Upper lobe of left lung (tissue), 6 donors: ENCODE data around the gene TMEM63A. TPM values are rescaled to one million over a fixed set of nuclear protein-coding genes. Genes with fewer than 3 reads are reported as not detected.

ENCODE experiments used
- ATAC-seq, 2 donors: fragments of 200-7000 bp; cut with Tn5 transposase; one replicate each; pipeline ENCODE4 v1.9.1; 2022; ENCODE audit warnings: mild to moderate bottlenecking in 2 of 2, moderate library complexity in 2 of 2; ENCODE audit not compliant: low FRiP score in 2 of 2
- DNase-seq, 2 donors: peaks; one replicate each; pipeline ENCODE4 v3.0.0-alpha.2; 2019 to 2020
- H3K27ac ChIP-seq, 4 donors: fragments of 200-600 bp; sonication (generic); one replicate each; pipeline ENCODE4 v1.5.1; 2016 to 2019
- H3K27me3 ChIP-seq, 4 donors: fragments of 200-600 bp; sonication (generic); one replicate each; pipeline ENCODE4 v1.5.1; 2017 to 2019
- H3K36me3 ChIP-seq, 4 donors: fragments of 200-600 bp; sonication (generic); one replicate each; pipeline ENCODE4 v1.5.1; 2016 to 2019
- H3K4me1 ChIP-seq, 4 donors: fragments of 200-600 bp; sonication (generic); one replicate each; pipeline ENCODE4 v1.5.1; 2018 to 2019
- H3K4me3 ChIP-seq, 4 donors: fragments of 200-600 bp; sonication (generic); one replicate each; pipeline ENCODE4 v1.5.1; 2017 to 2019; ENCODE audit warnings: mild to moderate bottlenecking in 2 of 4, moderate library complexity in 1 of 4
- H3K9me3 ChIP-seq, 4 donors: fragments of 200-600 bp; sonication (generic); one replicate each; pipeline ENCODE4 v1.5.1; 2018 to 2019
- CTCF ChIP-seq, 6 experiments: fragments of 450-650 bp in 4 of 6; fragments of 200-600 bp in 2 of 6; sonication (generic) in 2 of 6; IDR thresholded peaks; one replicate each; pipeline ENCODE4 v1.5.1; 2016 to 2019; ENCODE audit warnings: antibody characterized with exemption in 6 of 6
- EP300 ChIP-seq, 4 donors: sonication (generic); formaldehyde crosslinking; IDR thresholded peaks; one replicate each; pipeline ENCODE4 v1.5.1; 2017; ENCODE audit warnings: antibody characterized with exemption in 4 of 4, control low read depth in 2 of 4
- POLR2A ChIP-seq, 4 donors: fragments of 450-650 bp; IDR thresholded peaks; one replicate each; pipeline ENCODE4 v1.5.1; 2016 to 2017; ENCODE audit warnings: antibody characterized with exemption in 4 of 4, mild to moderate bottlenecking in 2 of 4
- POLR2AphosphoS5 ChIP-seq, 2 donors: sonication (generic); formaldehyde crosslinking; IDR thresholded peaks; one replicate each; pipeline ENCODE4 v1.5.1; 2017; ENCODE audit warnings: antibody characterized with exemption in 2 of 2
- WGBS, 2 donors: methylation state at CpG; one replicate each; pipeline ENCODE4 v1.1.5; 2017 to 2018; 5-methylcytosine and 5-hydroxymethylcytosine counted together
- total RNA-seq, 6 donors: library from RNA; depleted of rRNA in 4 of 6; stranded (reverse); fragments of >200 nt in 4 of 6; gene quantifications; one replicate each; pipeline versions ENCODE4 v1.1.0 to v1.2.1, GENCODE V29; 2016 to 2021
- donor health status: DM: no; HTN: no; CAD: no; lungs with moderate emphysema.
- donor health status: DM: no; HTN: yes; CAD: no; lungs with severe emphysema.

The TMEM63A gene
- total RNA-seq, 6 donors from 2014 or later = 57.9 to 244 (median 105) TPM

- ATAC-seq (no peak), DNase-seq (no peak)
- no peaks in the 10 kb centered on the region for H3K27me3 ChIP-seq
- peaks cover 12 to 24% (median 14%) of the 10 kb centered on the region in 4 donors for H3K4me1 ChIP-seq
- no peaks in the 10 kb centered on the region for H3K9me3 ChIP-seq
- no peak overlapping the region for H3K4me3 ChIP-seq
- peaks cover 5 to 56% (median 20%) of the 10 kb centered on the region in 4 donors for H3K36me3 ChIP-seq
- no peak overlapping the region for H3K27ac ChIP-seq
- TF ChIP-seq EP300 (IDR thresholded peaks at IDR 0.05) = no peak
- 94 to 99% methylated on average over 3 of the region's 3 CpGs for WGBS, 2 donors
Measured at GRCh38 chr1:225917101-225917500, 34.9 kb upstream of the TMEM63A start.

GRCh38 chr1:225915538-225915991 lies 33.4 kb upstream of the TMEM63A start:
- WGBS, 2 donors = 89 to 90% methylated on average over 2 to 6 of the region's 7 CpGs

GRCh38 chr1:225914947-225915346 lies 32.8 kb upstream of the TMEM63A start:
- Histone ChIP-seq H3K27ac (no peak overlapping the region), H3K4me1 (peaks cover 11 to 23% (median 16%) of the 10 kb centered on the region in 4 donors), H3K9me3 (no peaks in the 10 kb centered on the region), H3K27me3 (no peaks in the 10 kb centered on the region), H3K36me3 (peaks cover 5 to 35% (median 15%) of the 10 kb centered on the region in 4 donors), H3K4me3 (no peak overlapping the region)
- no peak for ATAC-seq
- DNase-seq = no peak
- TF ChIP-seq POLR2AphosphoS5 (IDR thresholded peaks at IDR 0.05) = no peak
- TF ChIP-seq EP300 (IDR thresholded peaks at IDR 0.05) = no peak
- TF ChIP-seq CTCF (IDR thresholded peaks at IDR 0.05) = no peak
- TF ChIP-seq POLR2A (IDR thresholded peaks at IDR 0.05) = no peak
- 87 to 98% methylated on average over 6 of the region's 6 CpGs for WGBS, 2 donors

More at GRCh38 chr1:225915538-225915991, 33.4 kb upstream of the TMEM63A start:
- peaks cover 5 to 42% (median 15%) of the 10 kb centered on the region in 4 donors for H3K36me3 ChIP-seq
- peaks cover 17 to 28% (median 20%) of the 10 kb centered on the region in 4 donors for H3K4me1 ChIP-seq
- H3K4me3 ChIP-seq = no peak overlapping the region
- H3K9me3 ChIP-seq = no peaks in the 10 kb centered on the region
- no peak overlapping the region for H3K27ac ChIP-seq
- DNase-seq = no peak
- H3K27me3 ChIP-seq = no peaks in the 10 kb centered on the region
- TF ChIP-seq CTCF (IDR thresholded peaks at IDR 0.05) = no peak
- TF ChIP-seq POLR2AphosphoS5 (IDR thresholded peaks at IDR 0.05) = no peak
- no peak for TF ChIP-seq POLR2A (IDR thresholded peaks at IDR 0.05)
- TF ChIP-seq EP300 (IDR thresholded peaks at IDR 0.05) = no peak
- ATAC-seq = no peak

- no peak overlapping the region for H3K4me3 ChIP-seq
- H3K9me3 ChIP-seq = no peaks in the 10 kb centered on the region
- ATAC-seq (no peak), DNase-seq (no peak)
- TF ChIP-seq CTCF (IDR thresholded peaks at IDR 0.05) (no peak), EP300 (IDR thresholded peaks at IDR 0.05) (no peak), POLR2AphosphoS5 (IDR thresholded peaks at IDR 0.05) (no peak), POLR2A (IDR thresholded peaks at IDR 0.05) (no peak)
- H3K36me3 ChIP-seq = peaks cover 5 to 33% (median 15%) of the 10 kb centered on the region in 4 donors
- peaks cover 6 to 17% (median 10%) of the 10 kb centered on the region in 4 donors for H3K4me1 ChIP-seq
- H3K27ac ChIP-seq = no peak overlapping the region
- H3K27me3 ChIP-seq = no peaks in the 10 kb centered on the region
- 75 to 86% methylated on average over 1 to 6 of the region's 6 CpGs for WGBS, 2 donors
Measured at GRCh38 chr1:225914391-225914790, 32.2 kb upstream of the TMEM63A start.

- H3K27ac ChIP-seq = no peak overlapping the region
- TF ChIP-seq CTCF (IDR thresholded peaks at IDR 0.05) = peak; percentile 82 to 97 (median 91)
- no peak for TF ChIP-seq POLR2AphosphoS5 (IDR thresholded peaks at IDR 0.05)
- no peak for TF ChIP-seq EP300 (IDR thresholded peaks at IDR 0.05)
- DNase-seq (peak; percentile 61 to 96), ATAC-seq (peak; percentile 68 to 93)
- H3K9me3 ChIP-seq = no peaks in the 10 kb centered on the region
- H3K36me3 ChIP-seq = peaks cover 1 to 10% (median 5%) of the 10 kb centered on the region in 4 donors
- H3K4me1 ChIP-seq = peaks cover 5 to 17% (median 8%) of the 10 kb centered on the region in 4 donors
- H3K27me3 ChIP-seq = no peaks in the 10 kb centered on the region
- no peak overlapping the region for H3K4me3 ChIP-seq
- 43 to 50% methylated on average over 37 to 48 of the region's 53 CpGs for WGBS, 2 donors
Measured at GRCh38 chr1:225911191-225912130, 29.3 kb upstream of the TMEM63A start.
